Tibial artery (tissue), 4 donors: Measurements from ENCODE around the gene C1QTNF9B.

Experiments used
- DNase-seq, 2 donors: peaks; one replicate each; pipeline ENCODE4 v3.0.0-alpha.2; 2019
- H3K27ac ChIP-seq, 2 donors: fragments of 200-600 bp; sonication (generic) in 1 of 2; 1 replicate in 1 of 2; 2 replicates in 1 of 2; pipeline ENCODE4 v1.5.1; 2018 to 2019; ENCODE audit warnings: mild to moderate bottlenecking in 1 of 2
- H3K27me3 ChIP-seq, 2 donors: fragments of 200-600 bp; sonication (generic) in 1 of 2; one replicate each; pipeline versions ENCODE4 v1.5.1 to v1.6.0; 2016 to 2019
- H3K36me3 ChIP-seq, 3 donors: fragments of 200-600 bp; sonication (generic) in 2 of 3; one replicate each; pipeline ENCODE4 v1.5.1; 2016 to 2019; ENCODE audit warnings: mild to moderate bottlenecking in 2 of 3
- H3K4me1 ChIP-seq, 4 donors: fragments of 200-600 bp; sonication (generic) in 2 of 4; 1 replicate in 3 of 4; 2 replicates in 1 of 4; pipeline ENCODE4 v1.5.1; 2016 to 2019
- H3K4me3 ChIP-seq, 2 donors: fragments of 200-600 bp; sonication (generic) in 1 of 2; 1 replicate in 1 of 2; 2 replicates in 1 of 2; pipeline ENCODE4 v1.5.1; 2018 to 2019; ENCODE audit warnings: mild to moderate bottlenecking in 2 of 2
- H3K9me3 ChIP-seq, 3 donors: fragments of 200-600 bp; sonication (generic) in 1 of 3; one replicate each; pipeline ENCODE4 v1.5.1; 2016 to 2019
- intact Hi-C: fragments of 100-400 bp; cut with DNase I; formaldehyde crosslinking; loops from one replicate; pipeline ENCODE4 v1.15.0; 2023; ENCODE audit warnings: low total_unique reads
- TF ChIP-seq, protein P1 (sequence below), 2 experiments: fragments of 200-600 bp in 1 of 2; fragments of 450-650 bp in 1 of 2; IDR thresholded peaks; one replicate each; pipeline ENCODE4 v1.5.1; 2017 to 2019; ENCODE audit warnings: antibody characterized with exemption in 2 of 2, mild to moderate bottlenecking in 1 of 2, moderate library complexity in 1 of 2

The C1QTNF9B gene

DNA sequence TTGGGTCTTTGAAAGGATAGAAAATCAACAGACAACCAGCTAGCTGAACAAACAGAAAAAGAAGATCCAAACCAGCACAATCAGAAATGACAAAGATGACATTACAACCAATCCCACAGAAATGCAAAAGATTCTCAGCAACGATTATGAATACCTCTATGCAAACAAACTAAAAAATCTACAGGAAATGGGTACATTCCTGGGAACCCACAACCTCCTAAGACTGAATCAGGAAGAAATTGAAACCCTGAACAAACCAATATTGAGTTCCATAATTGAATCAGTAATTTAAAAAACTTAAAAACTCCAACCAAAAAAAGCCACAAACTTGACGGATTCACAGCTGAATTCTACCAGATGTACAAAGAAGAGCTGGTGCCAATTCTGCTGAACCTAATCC is 20.9 kb upstream of the C1QTNF9B start:
- H3K9me3 ChIP-seq, result no peaks in the 10 kb centered on the region
- H3K27me3 ChIP-seq, result peaks cover 0 to 4% of the 10 kb centered on the region in 2 donors
- no peak for DNase-seq
- H3K27ac ChIP-seq, result no peak overlapping the region
- TF ChIP-seq, protein P1, sequence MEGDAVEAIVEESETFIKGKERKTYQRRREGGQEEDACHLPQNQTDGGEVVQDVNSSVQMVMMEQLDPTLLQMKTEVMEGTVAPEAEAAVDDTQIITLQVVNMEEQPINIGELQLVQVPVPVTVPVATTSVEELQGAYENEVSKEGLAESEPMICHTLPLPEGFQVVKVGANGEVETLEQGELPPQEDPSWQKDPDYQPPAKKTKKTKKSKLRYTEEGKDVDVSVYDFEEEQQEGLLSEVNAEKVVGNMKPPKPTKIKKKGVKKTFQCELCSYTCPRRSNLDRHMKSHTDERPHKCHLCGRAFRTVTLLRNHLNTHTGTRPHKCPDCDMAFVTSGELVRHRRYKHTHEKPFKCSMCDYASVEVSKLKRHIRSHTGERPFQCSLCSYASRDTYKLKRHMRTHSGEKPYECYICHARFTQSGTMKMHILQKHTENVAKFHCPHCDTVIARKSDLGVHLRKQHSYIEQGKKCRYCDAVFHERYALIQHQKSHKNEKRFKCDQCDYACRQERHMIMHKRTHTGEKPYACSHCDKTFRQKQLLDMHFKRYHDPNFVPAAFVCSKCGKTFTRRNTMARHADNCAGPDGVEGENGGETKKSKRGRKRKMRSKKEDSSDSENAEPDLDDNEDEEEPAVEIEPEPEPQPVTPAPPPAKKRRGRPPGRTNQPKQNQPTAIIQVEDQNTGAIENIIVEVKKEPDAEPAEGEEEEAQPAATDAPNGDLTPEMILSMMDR (IDR thresholded peaks at IDR 0.05), result no peak
- intact Hi-C loops, result no loop called here
- no peaks in the 10 kb centered on the region for H3K4me1 ChIP-seq
- H3K36me3 ChIP-seq, result no peaks in the 10 kb centered on the region
- H3K4me3 ChIP-seq, result no peak overlapping the region

GRCh38 chr13:23915308-23915707 is 18.0 kb upstream of the C1QTNF9B start:
- H3K36me3 ChIP-seq, result no peaks in the 10 kb centered on the region
- no peak for DNase-seq
- intact Hi-C loops, result no loop called here
- H3K4me1 ChIP-seq, result no peaks in the 10 kb centered on the region
- H3K9me3 ChIP-seq, result no peaks in the 10 kb centered on the region
- peaks cover 0 to 4% of the 10 kb centered on the region in 2 donors for H3K27me3 ChIP-seq
- TF ChIP-seq, protein P1 (IDR thresholded peaks at IDR 0.05), result no peak
- no peak overlapping the region for H3K27ac ChIP-seq
- H3K4me3 ChIP-seq, result no peak overlapping the region

- Histone ChIP-seq H3K4me3 (no peak overlapping the region), H3K27ac (no peak overlapping the region), H3K27me3 (peaks cover 0 to 4% of the 10 kb centered on the region in 2 donors), H3K36me3 (no peaks in the 10 kb centered on the region), H3K9me3 (no peaks in the 10 kb centered on the region), H3K4me1 (no peaks in the 10 kb centered on the region)
- DNase-seq, result no peak
- intact Hi-C loops, result no loop called here
- TF ChIP-seq, protein P1 (IDR thresholded peaks at IDR 0.05), result no peak
Measured at GRCh38 chr13:23912469-23912868, 15.2 kb upstream of the C1QTNF9B start.

DNA sequence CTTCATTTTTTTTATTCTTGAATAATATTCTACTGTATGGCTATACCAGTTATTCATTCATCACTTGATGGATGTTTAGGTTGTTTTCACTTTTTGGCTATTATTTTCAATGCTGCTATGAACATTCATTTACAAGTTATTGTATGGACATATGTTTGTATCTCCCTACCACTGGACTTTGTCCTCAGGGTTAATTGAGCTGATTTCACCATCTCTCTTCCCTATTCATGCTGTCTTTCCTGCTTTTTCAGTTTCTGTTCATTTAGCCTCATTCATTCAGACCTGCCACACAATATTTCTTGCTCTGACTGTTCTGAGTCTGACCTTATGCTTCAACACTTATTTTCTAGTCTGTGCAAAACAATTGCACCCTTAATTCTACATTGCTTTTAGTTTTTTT is 12.3 kb upstream of the C1QTNF9B start:
- intact Hi-C loops, result no loop called here
- Histone ChIP-seq H3K27ac (no peak overlapping the region), H3K9me3 (no peaks in the 10 kb centered on the region), H3K4me3 (no peak overlapping the region), H3K27me3 (peaks cover 0 to 2% of the 10 kb centered on the region in 2 donors), H3K36me3 (no peaks in the 10 kb centered on the region), H3K4me1 (no peaks in the 10 kb centered on the region)
- TF ChIP-seq, protein P1 (IDR thresholded peaks at IDR 0.05), result no peak
- DNase-seq, result no peak

- no peak overlapping the region for H3K27ac ChIP-seq
- H3K4me3 ChIP-seq, result no peak overlapping the region
- H3K27me3 ChIP-seq, result peaks cover 0 to 25% of the 10 kb centered on the region in 2 donors
- no peak for DNase-seq
- H3K36me3 ChIP-seq, result no peaks in the 10 kb centered on the region
- intact Hi-C loops, result no loop called here
- H3K9me3 ChIP-seq, result no peaks in the 10 kb centered on the region
- H3K4me1 ChIP-seq, result peaks cover 0 to 10% (median 8%) of the 10 kb centered on the region in 4 donors
- TF ChIP-seq, protein P1 (IDR thresholded peaks at IDR 0.05), result no peak
Measured at GRCh38 chr13:23905766-23906165, 8.5 kb upstream of the C1QTNF9B start.

DNA sequence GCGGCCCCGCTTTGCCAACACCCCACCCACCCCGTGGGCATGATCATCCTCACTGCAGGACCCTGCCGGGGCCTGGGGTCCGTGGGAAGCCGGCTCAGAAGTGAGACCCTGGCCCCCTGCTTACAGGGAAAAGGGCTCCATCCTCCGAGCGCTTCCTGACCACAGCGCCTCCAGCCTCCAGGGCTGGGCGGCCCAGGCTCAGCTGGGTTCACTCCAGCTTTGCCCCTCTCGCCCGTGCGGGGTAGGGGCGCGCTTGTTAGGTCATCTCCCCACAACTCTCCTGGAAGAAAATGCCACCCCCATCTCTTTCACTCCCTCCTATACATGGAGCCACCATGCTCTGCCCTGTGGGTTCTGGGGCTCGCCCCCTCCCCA is 6.6 kb upstream of the C1QTNF9B start:
- no peaks in the 10 kb centered on the region for H3K9me3 ChIP-seq
- peaks cover 0 to 10% (median 8%) of the 10 kb centered on the region in 4 donors for H3K4me1 ChIP-seq
- DNase-seq, result no peak
- H3K36me3 ChIP-seq, result no peaks in the 10 kb centered on the region
- TF ChIP-seq, protein P1 (IDR thresholded peaks at IDR 0.05), result no peak
- peaks cover 0 to 25% of the 10 kb centered on the region in 2 donors for H3K27me3 ChIP-seq
- peak overlapping the region in 1 of 2 donors; percentile 28 for H3K4me3 ChIP-seq
- H3K27ac ChIP-seq, result no peak overlapping the region
- intact Hi-C loops, result no loop called here
